GM12875 (cell line): Measurements from ENCODE around the gene TMA7B.

ENCODE experiments used
- H3K4me3 ChIP-seq: one replicate; pipeline ENCODE4 v1.5.1; 2011; ENCODE audit warnings: low read depth, low read length, control low read depth
- CTCF ChIP-seq: IDR thresholded peaks from 2 replicates; pipeline ENCODE4 v1.5.1; 2011; ENCODE audit warnings: low read depth, mild to moderate bottlenecking, control low read depth, inconsistent platforms, low read length, moderate library complexity, borderline replicate concordance; ENCODE audit not compliant: insufficient read depth

Gene TMA7B

GRCh38 chr22:39996732-39997131 lies 36.5 kb downstream of the TMA7B start:
- no peak for TF ChIP-seq CTCF
- no peak overlapping the region for H3K4me3 ChIP-seq

GRCh38 chr22:39997421-39997820 lies 37.2 kb downstream of the TMA7B start:
- TF ChIP-seq CTCF: no peak
- H3K4me3 ChIP-seq: no peak overlapping the region

- no peak for TF ChIP-seq CTCF
- H3K4me3 ChIP-seq: no peak overlapping the region
Measured at GRCh38 chr22:39997939-39998726, 37.9 kb downstream of the TMA7B start.

GRCh38 chr22:39999144-39999757 lies 39.1 kb downstream of the TMA7B start:
- H3K4me3 ChIP-seq: no peak overlapping the region
- TF ChIP-seq CTCF: no peak

GRCh38 chr22:40000171-40000570 lies 40.0 kb downstream of the TMA7B start:
- TF ChIP-seq CTCF: no peak

GRCh38 chr22:40001106-40001505 lies 40.9 kb downstream of the TMA7B start:
- no peak overlapping the region for H3K4me3 ChIP-seq
- no peak for TF ChIP-seq CTCF

More at GRCh38 chr22:40000171-40000570, 40.0 kb downstream of the TMA7B start:
- no peak overlapping the region for H3K4me3 ChIP-seq
